ENCODE data around the gene NAPEPLD.

DNA sequence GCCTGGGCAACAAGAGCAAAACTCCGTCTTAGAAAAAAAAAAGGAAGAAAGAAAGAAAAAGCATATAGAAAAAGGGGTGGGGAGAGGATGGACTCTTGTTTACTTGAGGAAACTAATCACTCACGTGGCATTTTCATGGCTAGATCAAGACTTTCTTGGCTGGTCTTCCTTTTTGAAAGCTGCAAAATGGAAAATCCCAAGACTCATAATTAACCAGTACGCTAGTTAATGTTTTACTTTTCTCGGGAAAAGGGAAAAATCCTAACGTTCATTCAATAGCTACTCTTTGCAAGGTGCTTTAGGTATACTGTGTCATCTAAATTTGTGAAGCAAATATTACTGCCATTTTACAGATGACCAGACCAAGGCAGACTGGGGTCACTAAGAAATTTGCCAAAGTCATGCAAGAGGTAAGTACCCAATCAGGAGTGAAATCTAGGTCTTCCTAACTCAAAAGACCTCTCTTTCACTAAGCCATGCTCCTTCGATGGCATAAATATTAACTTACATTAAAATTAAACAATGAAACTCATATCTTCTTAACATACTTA lies 24.4 kb downstream of the NAPEPLD start:
- TF ChIP-seq, protein P1, sequence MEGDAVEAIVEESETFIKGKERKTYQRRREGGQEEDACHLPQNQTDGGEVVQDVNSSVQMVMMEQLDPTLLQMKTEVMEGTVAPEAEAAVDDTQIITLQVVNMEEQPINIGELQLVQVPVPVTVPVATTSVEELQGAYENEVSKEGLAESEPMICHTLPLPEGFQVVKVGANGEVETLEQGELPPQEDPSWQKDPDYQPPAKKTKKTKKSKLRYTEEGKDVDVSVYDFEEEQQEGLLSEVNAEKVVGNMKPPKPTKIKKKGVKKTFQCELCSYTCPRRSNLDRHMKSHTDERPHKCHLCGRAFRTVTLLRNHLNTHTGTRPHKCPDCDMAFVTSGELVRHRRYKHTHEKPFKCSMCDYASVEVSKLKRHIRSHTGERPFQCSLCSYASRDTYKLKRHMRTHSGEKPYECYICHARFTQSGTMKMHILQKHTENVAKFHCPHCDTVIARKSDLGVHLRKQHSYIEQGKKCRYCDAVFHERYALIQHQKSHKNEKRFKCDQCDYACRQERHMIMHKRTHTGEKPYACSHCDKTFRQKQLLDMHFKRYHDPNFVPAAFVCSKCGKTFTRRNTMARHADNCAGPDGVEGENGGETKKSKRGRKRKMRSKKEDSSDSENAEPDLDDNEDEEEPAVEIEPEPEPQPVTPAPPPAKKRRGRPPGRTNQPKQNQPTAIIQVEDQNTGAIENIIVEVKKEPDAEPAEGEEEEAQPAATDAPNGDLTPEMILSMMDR (IDR thresholded peaks at IDR 0.05) = no peak
- no peak for TF ChIP-seq POLR2A (IDR thresholded peaks at IDR 0.05)
